NCI-H2227 (cell line): ENCODE data around the gene MYRIP.
A peak's percentile ranks its signal among the peaks of the same experiment; 100 is the strongest.

Experiments used
- DNase-seq: peaks from one replicate; lab custom pipeline; 2025; ENCODE audit not compliant: unreplicated experiment; lab: John Stamatoyannopoulos, UW

Gene MYRIP

GRCh38 chr3:40172560-40172959 is 363.2 kb downstream of the MYRIP start:
- no peak for DNase-seq

- no peak for DNase-seq
Observed at GRCh38 chr3:40173227-40173721, 363.9 kb downstream of the MYRIP start.

- peak; percentile 57 for DNase-seq
Observed at GRCh38 chr3:40178012-40178594, 368.7 kb downstream of the MYRIP start.

- peak; percentile 80 for DNase-seq
Observed at GRCh38 chr3:40179016-40179415, 369.6 kb downstream of the MYRIP start.

- DNase-seq: no peak
Observed at GRCh38 chr3:40181182-40181581, 371.8 kb downstream of the MYRIP start.

GRCh38 chr3:40185029-40185695 is 375.8 kb downstream of the MYRIP start:
- DNase-seq: no peak

- DNase-seq: no peak
Observed at GRCh38 chr3:40186508-40186907, 377.1 kb downstream of the MYRIP start.

- DNase-seq: no peak
Observed at GRCh38 chr3:40187945-40188344, 378.5 kb downstream of the MYRIP start.

GRCh38 chr3:40189118-40189517 is 379.7 kb downstream of the MYRIP start:
- no peak for DNase-seq

GRCh38 chr3:40190056-40190455 is 380.6 kb downstream of the MYRIP start:
- DNase-seq: no peak

- DNase-seq: no peak
Observed at GRCh38 chr3:40191251-40191650, 381.8 kb downstream of the MYRIP start.

- DNase-seq: peak; percentile 53
Observed at GRCh38 chr3:40191850-40192448, 382.5 kb downstream of the MYRIP start.

GRCh38 chr3:40192628-40193027 is 383.2 kb downstream of the MYRIP start:
- no peak for DNase-seq

GRCh38 chr3:40196966-40197365 is 387.6 kb downstream of the MYRIP start:
- no peak for DNase-seq

- no peak for DNase-seq
Observed at GRCh38 chr3:40200692-40201316, 391.4 kb downstream of the MYRIP start.

GRCh38 chr3:40201770-40202169 is 392.4 kb downstream of the MYRIP start:
- no peak for DNase-seq

GRCh38 chr3:40206522-40206921 is 397.1 kb downstream of the MYRIP start:
- no peak for DNase-seq

- DNase-seq: no peak
Observed at GRCh38 chr3:40207796-40208195, 398.4 kb downstream of the MYRIP start.

GRCh38 chr3:40208251-40208650 is 398.8 kb downstream of the MYRIP start:
- DNase-seq: no peak

- DNase-seq: no peak
Observed at GRCh38 chr3:40211579-40211978, 402.2 kb downstream of the MYRIP start.

GRCh38 chr3:40213556-40213955 is 404.1 kb downstream of the MYRIP start:
- DNase-seq: no peak

- no peak for DNase-seq
Observed at GRCh38 chr3:40215015-40215414, 405.6 kb downstream of the MYRIP start.
